Nephron (organoid): ENCODE data around the gene PDLIM1.
A peak's percentile ranks its signal among the peaks of the same experiment; 100 is the strongest.

Source experiments
- H3K27ac Mint-ChIP-seq, 3 experiments: 2 replicates each; pipeline ENCODE4 v1.8.0; 2020; ENCODE audit warnings: mixed read lengths in 3 of 3, mild to moderate bottlenecking in 2 of 3, moderate library complexity in 1 of 3
- H3K27me3 Mint-ChIP-seq: 2 replicates; pipeline ENCODE4 v1.8.0; 2021; ENCODE audit warnings: low read depth, mild to moderate bottlenecking, moderate library complexity, mixed read lengths
- H3K36me3 Mint-ChIP-seq: 2 replicates; pipeline ENCODE4 v1.8.0; 2020; ENCODE audit warnings: low read depth, mixed read lengths
- H3K4me1 Mint-ChIP-seq: 2 replicates; pipeline ENCODE4 v1.8.0; 2020; ENCODE audit warnings: mixed read lengths
- H3K4me3 Mint-ChIP-seq, 3 experiments: 2 replicates each; pipeline ENCODE4 v1.8.0; 2020; ENCODE audit warnings: mild to moderate bottlenecking in 3 of 3, mixed read lengths in 3 of 3, moderate library complexity in 2 of 3
- H3K9me3 Mint-ChIP-seq: 2 replicates; pipeline ENCODE4 v1.8.0; 2020; ENCODE audit warnings: mixed read lengths
- TF ChIP-seq, protein P1 (sequence below), 3 experiments: fragments of 200-600 bp; sonication (generic); IDR thresholded peaks; one replicate each; pipeline ENCODE4 v1.5.0; 2021; ENCODE audit warnings: antibody characterized with exemption in 3 of 3; ENCODE audit not compliant: unreplicated experiment in 3 of 3

Gene PDLIM1

DNA sequence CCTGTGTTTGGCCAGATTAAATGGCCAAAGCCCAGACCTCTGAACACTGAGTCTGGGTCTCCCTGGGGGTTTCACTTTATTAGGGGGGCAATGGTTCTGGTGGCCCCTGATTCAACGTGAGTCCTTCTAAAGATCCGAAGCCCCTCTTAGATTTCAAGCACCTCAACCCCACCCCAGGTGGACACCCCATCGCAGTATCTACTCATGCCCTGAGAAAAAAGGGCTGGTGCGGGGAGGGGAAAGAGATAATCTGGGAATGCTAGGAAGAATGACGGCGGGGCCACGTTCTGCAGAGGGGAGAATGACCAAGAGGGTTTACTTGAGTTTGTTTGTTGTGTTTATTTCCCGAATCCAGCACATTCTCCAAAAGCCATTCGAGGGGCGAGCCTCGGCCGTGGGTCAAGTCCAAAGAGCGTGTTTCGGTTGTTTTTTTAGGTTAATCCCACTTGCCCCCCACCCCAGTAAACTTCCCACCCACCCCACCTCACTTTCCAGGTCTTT, 832 bp downstream of the PDLIM1 start:
- TF ChIP-seq, protein P1, sequence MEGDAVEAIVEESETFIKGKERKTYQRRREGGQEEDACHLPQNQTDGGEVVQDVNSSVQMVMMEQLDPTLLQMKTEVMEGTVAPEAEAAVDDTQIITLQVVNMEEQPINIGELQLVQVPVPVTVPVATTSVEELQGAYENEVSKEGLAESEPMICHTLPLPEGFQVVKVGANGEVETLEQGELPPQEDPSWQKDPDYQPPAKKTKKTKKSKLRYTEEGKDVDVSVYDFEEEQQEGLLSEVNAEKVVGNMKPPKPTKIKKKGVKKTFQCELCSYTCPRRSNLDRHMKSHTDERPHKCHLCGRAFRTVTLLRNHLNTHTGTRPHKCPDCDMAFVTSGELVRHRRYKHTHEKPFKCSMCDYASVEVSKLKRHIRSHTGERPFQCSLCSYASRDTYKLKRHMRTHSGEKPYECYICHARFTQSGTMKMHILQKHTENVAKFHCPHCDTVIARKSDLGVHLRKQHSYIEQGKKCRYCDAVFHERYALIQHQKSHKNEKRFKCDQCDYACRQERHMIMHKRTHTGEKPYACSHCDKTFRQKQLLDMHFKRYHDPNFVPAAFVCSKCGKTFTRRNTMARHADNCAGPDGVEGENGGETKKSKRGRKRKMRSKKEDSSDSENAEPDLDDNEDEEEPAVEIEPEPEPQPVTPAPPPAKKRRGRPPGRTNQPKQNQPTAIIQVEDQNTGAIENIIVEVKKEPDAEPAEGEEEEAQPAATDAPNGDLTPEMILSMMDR (IDR thresholded peaks at IDR 0.05; ENCODE audit: unreplicated experiment in 3 of 3): no peak
- Mint-ChIP-seq H3K9me3 (no peaks in the 10 kb centered on the region), H3K27ac (peak overlapping the region; percentile 51 to 90 (median 82)), H3K4me1 (peaks cover 36% of the 10 kb centered on the region), H3K4me3 (peak overlapping the region; percentile 84 to 93 (median 91)), H3K27me3 (peaks cover 28% of the 10 kb centered on the region), H3K36me3 (no peaks in the 10 kb centered on the region)

DNA sequence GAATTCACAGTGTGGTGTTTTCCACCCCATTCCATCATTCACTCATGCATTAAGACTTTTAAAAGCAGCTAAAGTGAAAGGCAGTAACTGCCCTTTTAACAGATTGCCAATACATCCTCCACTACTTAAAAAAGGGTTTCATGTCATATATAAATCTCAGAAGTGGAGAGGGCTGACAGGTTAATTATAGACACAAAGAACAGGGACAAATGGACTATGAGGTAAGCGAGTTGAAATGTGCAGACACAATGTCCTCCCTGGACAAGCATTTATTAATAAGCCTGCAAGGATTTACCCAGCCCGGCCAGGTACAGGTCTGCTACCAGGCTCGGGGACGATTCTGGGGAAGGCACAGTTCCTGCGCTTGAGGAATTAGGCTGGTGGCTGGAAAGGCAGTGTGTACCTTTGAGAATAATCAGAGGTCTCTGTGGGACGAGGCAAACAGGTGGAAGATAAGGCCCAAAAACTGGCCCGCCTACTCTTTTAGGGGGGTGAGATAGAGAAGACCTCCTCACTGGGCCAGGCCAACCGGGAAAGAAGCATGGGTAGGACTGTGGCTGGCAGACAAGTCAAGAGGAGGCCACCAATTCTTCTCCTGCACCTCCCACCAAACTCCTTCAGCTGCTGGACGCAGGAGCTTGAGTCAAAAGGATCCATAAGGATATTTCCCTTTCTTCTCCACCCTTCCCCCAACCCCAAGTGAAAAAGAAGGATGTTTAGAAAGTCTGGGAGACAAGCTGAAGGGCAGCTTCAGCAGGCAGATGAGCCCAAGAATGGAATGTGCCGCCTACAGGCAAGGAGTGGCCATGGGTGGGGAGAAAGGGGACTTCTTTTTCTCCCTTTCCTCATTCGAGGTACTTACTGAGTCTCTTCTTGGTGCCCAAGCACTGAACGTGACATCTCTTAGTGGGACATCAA, 1.5 kb downstream of the PDLIM1 start:
- peaks cover 31% of the 10 kb centered on the region for H3K4me1 Mint-ChIP-seq
- TF ChIP-seq, protein P1 (IDR thresholded peaks at IDR 0.05; ENCODE audit: unreplicated experiment in 3 of 3): peak in 1 of 3 experiments; percentile 14
- no peaks in the 10 kb centered on the region for H3K36me3 Mint-ChIP-seq
- peak overlapping the region; percentile 84 to 93 (median 91) for H3K4me3 Mint-ChIP-seq
- H3K27ac Mint-ChIP-seq: peak overlapping the region; percentile 51 to 82 (median 52)
- H3K27me3 Mint-ChIP-seq: peaks cover 28% of the 10 kb centered on the region
- H3K9me3 Mint-ChIP-seq: no peaks in the 10 kb centered on the region

DNA sequence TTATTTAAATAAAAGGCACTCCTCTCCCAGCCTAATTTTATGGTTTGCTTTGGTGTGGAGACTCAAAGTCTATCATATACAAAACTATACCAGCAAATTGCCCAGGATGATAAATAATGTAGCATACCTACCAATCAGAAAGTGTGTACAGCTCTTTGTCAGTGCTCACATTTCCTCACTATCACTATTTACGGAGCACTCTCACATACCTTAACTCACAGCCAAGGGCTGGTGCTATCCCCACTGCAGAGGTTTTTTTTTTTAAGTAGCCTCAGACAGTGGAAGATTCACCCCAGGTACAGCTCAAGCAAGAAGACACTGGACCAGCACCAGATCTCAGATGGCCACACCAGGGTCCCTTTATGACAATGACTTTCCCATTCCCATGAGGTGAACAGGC, 2.5 kb downstream of the PDLIM1 start:
- Mint-ChIP-seq H3K4me3 (peak overlapping the region; percentile 36 to 57 (median 49)), H3K27ac (no peak overlapping the region), H3K36me3 (no peaks in the 10 kb centered on the region), H3K4me1 (peaks cover 23% of the 10 kb centered on the region), H3K27me3 (peaks cover 28% of the 10 kb centered on the region), H3K9me3 (no peaks in the 10 kb centered on the region)
- TF ChIP-seq, protein P1 (IDR thresholded peaks at IDR 0.05; ENCODE audit: unreplicated experiment in 3 of 3): no peak

DNA sequence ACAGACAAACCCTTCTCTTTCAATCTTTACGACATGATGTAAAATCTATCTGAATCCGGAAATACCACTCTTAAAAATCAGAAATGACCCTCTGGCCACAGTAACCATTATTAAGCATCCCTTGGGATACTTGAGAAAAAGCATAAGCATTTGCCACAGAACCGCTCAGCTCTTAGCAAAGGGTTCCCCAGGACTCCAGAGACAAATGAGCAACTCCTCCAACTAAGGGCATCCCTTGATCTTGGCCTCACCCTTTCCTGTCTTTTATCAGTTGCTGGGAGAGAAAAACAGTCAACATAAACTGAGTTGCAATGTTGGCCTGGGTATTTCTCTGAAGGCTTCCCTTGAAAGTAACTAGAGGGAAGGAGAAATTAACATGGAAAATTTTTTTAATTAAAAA, 3.5 kb downstream of the PDLIM1 start:
- H3K9me3 Mint-ChIP-seq: no peaks in the 10 kb centered on the region
- H3K27ac Mint-ChIP-seq: peak overlapping the region in 1 of 3 experiments; percentile 12
- H3K4me1 Mint-ChIP-seq: peaks cover 22% of the 10 kb centered on the region
- TF ChIP-seq, protein P1 (IDR thresholded peaks at IDR 0.05; ENCODE audit: unreplicated experiment in 3 of 3): no peak
- peaks cover 21% of the 10 kb centered on the region for H3K27me3 Mint-ChIP-seq
- H3K36me3 Mint-ChIP-seq: no peaks in the 10 kb centered on the region
- no peak overlapping the region for H3K4me3 Mint-ChIP-seq

DNA sequence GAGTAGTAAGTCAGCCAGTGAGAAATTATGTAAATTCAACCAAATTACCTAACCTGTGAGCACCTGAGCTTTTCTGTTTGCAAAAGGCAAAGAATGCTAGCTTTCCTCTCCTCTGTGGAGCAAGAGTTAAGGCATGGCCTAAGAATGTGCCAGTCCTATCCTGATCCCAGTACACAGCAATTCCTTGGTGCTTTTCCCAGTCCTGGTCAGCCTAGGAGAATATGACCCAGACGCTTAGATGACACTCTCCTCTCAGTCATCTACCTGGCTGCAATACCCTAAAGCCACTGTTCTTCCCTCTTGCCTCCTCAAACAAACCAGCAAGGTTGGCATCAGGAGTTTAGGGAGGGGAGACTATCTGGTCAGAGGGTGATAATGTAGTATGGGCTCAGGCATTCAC, 4.1 kb downstream of the PDLIM1 start:
- H3K27ac Mint-ChIP-seq: no peak overlapping the region
- no peaks in the 10 kb centered on the region for H3K9me3 Mint-ChIP-seq
- peaks cover 27% of the 10 kb centered on the region for H3K4me1 Mint-ChIP-seq
- no peaks in the 10 kb centered on the region for H3K36me3 Mint-ChIP-seq
- TF ChIP-seq, protein P1 (IDR thresholded peaks at IDR 0.05; ENCODE audit: unreplicated experiment in 3 of 3): no peak
- H3K4me3 Mint-ChIP-seq: no peak overlapping the region
- peaks cover 15% of the 10 kb centered on the region for H3K27me3 Mint-ChIP-seq
